AG10803 (cell line): Measurements from ENCODE around the gene TBC1D23.

ENCODE experiments used
- DNase-seq: peaks from one replicate; pipeline ENCODE4 v3.0.0; 2010; ENCODE audit warnings: low read depth
- H3K4me3 ChIP-seq: 2 replicates; pipeline ENCODE4 v1.5.1; 2011; ENCODE audit warnings: mild to moderate bottlenecking, low read length, control low read depth
- CTCF ChIP-seq: conservative IDR thresholded peaks from 2 replicates; pipeline ENCODE4 v1.5.1; 2011; ENCODE audit warnings: mild to moderate bottlenecking, low read length, control low read depth, inconsistent platforms

The TBC1D23 gene

DNA sequence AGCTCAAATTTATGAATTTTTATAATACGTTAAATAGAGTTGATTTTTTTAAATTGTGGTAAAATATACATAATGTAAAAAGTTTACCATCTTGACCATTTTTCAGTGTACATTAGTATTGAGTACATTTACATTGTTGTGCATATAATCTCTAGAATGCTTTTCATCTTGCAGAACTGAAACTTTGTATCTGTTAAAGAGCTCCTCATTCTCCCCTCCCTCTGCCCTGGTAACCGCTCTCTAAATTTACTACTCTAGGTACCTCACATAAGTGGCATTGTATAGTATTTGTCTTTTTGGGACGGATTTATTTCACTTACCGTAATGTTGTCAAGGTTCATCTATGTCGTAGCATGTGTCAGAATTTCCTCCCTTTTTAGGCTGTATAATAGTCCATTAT, 13.6 kb downstream of the TBC1D23 start:
- no peak for DNase-seq
- no peak for TF ChIP-seq CTCF
- H3K4me3 ChIP-seq, result no peak overlapping the region

DNA sequence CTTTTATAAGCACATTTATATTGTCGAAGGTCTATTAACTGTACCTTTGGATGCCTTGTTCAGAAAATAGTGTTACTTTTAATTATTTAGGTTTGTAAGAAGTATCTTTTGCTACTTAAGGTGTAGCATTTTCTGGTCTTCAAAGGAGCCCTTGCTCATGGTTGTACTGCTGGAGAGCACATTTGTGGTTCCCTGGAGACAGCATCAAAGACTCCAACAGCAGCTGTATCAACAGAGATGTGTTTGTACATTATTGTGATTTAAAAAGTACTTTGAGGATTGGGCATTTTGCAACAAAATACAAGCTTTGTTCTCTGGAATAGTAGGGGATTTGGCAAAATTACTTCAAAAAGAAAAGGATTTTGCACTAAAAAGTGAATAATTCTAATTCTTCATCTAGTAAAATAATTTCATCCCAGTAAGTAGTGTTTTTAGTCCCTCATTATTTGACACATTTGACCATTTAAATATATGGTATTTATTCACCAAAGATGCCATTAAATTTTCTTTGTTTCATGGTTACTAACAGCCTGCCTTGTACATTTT, 16.5 kb downstream of the TBC1D23 start:
- no peak overlapping the region for H3K4me3 ChIP-seq
- no peak for DNase-seq
- no peak for TF ChIP-seq CTCF

GRCh38 chr3:100278910-100279309, 18.1 kb downstream of the TBC1D23 start:
- no peak overlapping the region for H3K4me3 ChIP-seq
- DNase-seq, result no peak
- no peak for TF ChIP-seq CTCF

DNA sequence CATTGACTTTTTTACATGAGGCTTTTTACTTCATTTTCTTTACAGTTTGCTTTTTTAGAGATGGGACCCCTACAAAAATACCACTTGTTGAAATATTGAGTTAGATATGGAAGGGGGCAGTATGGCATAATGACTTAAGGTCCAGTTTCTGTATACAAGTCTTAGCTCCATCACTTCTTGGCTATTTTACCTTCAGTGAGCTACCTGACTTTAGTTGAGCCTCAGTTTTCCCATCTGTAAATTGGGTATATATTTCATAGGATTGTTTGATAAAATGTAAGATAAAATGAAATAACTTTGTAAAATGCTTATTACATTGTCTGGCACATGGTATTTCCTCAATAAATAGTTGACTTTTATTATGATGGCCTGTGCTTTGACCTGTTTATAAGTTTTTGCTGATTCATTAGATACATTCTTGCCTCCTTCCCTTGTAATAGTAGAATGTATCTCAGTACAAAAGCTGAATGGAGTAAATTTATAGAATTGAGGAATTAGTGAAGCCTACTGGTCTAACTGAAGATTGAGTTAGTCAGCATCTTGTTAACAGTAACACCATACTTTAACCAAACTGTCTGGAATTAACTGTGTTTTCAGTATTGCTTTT, 27.6 kb downstream of the TBC1D23 start:
- no peak for TF ChIP-seq CTCF
- no peak overlapping the region for H3K4me3 ChIP-seq
- DNase-seq, result no peak

DNA sequence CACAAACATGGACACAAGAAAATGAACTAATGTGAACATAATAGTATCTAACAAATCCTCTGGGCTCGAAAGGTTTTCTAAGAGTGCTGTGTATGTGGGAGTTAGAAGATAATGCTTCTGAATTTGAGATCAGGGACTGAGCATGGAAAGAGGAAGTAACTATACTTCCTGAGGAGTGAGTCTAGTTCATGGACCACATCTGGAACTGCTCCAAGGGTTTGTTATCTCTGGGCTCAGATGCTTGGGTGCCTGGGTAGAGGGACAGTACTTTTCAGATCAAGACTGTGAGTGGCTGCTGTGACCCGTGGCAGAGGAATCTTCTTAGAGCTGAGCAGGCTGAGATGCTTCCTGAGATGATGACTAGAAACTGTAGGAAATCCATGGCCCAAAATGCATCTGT, 28.5 kb downstream of the TBC1D23 start:
- DNase-seq, result no peak
- no peak for TF ChIP-seq CTCF
- H3K4me3 ChIP-seq, result no peak overlapping the region

DNA sequence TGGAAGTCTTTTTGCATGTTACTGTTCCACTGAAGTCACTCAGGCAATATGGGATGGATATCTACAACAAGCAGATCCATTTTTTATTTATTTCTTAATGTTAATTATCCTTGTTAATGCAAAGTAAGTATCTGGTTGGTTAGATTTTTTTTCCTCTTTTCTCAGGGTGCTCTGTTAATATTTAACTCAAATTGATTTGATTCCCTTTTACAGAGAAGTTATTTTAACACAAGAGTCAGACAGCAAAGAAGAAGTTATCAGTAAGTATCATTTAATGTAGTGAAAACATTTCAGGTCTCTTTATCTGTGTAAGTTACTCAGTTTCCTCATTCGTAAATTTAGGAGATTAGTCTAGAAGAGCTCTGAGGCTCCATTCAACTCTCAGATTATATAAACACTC, 34.3 kb downstream of the TBC1D23 start:
- TF ChIP-seq CTCF, result no peak
- no peak overlapping the region for H3K4me3 ChIP-seq
- no peak for DNase-seq

DNA sequence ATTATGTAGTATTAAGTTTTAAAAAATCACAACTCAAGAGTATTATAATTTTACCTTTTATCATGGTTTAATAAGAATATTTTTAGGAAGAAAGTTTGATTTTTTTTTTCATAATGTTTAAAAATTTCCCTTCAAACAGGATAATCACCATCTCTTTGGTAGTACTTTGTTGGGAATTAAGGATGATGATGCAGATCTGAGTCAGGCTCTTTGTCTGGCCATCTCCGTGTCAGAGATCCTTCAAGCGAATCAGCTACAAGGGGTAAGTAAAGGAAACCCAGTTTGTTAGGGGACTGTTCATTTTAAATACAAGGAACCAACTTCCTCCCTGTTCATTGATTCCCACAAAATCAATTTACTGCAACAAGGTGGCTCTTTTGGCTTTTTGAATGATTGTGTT, 37.0 kb downstream of the TBC1D23 start:
- no peak for DNase-seq
- TF ChIP-seq CTCF, result no peak
- H3K4me3 ChIP-seq, result no peak overlapping the region
